Measurements from ENCODE around the gene BICD2. TPM values are rescaled to one million over a fixed set of nuclear protein-coding genes. Genes with fewer than 3 reads are reported as not detected.

The BICD2 gene
- total and polyA plus RNA-seq, 2 of the 13 experiments (the other 11 are each of a cell fraction or from before 2014, with no cell fraction given): 5.1 to 17.4 TPM

- Histone ChIP-seq H3K27ac (ENCODE audit: extremely low read length, insufficient read depth, low read length) (no peak overlapping the region), H3K4me3 (replicated peaks in 1 of 3; ENCODE audit: insufficient read depth in 1 of 3, low read depth in 2 of 3, low read length in 3 of 3) (no peak overlapping the region), H3K4me1 (ENCODE audit: insufficient read depth, low read length) (peaks cover 58% of the 10 kb centered on the region), H3K27me3 (ENCODE audit: control insufficient read depth in 1 of 2, insufficient read depth in 2 of 2, low read length in 2 of 2) (no peaks in the 10 kb centered on the region), H3K4me2 (ENCODE audit: low read depth, low read length) (no peak overlapping the region), H3K9ac (ENCODE audit: insufficient read depth, low read depth, low read length) (no peak overlapping the region), H2AFZ (ENCODE audit: low read length) (no peak overlapping the region), H3K9me3 (ENCODE audit: low read length) (no peaks in the 10 kb centered on the region), H3K79me2 (ENCODE audit: insufficient read depth, low read length) (peaks cover 75% of the 10 kb centered on the region), H3K36me3 (replicated peaks in 1 of 2; ENCODE audit: control insufficient read depth in 1 of 2, insufficient read depth in 2 of 2, low read length in 2 of 2) (no peaks in the 10 kb centered on the region), H4K20me1 (ENCODE audit: insufficient read depth, low read length) (no peaks in the 10 kb centered on the region; the same call in 1 of the 2 replicates)
- WGBS (ENCODE audit: low lambda C conversion rate): 100% methylated on average over 4 of the region's 4 CpGs
- no peak for ATAC-seq
- no TSS peak for BruUV-seq (replicated peaks)
- ChIA-PET POLR2A (no interaction called here), CTCF (ENCODE audit: low intra/inter-chr PET ratio, low total read pairs) (no interaction called here)
- TF ChIP-seq SRF (IDR thresholded peaks at IDR 0.05; ENCODE audit: low read depth, low read length) (no peak), TRIM22 (IDR thresholded peaks at IDR 0.05) (no peak), PRPF4 (IDR thresholded peaks at IDR 0.05; ENCODE audit: low read depth, low read length, poor library complexity, severe bottlenecking) (no peak), ZBTB43 (CRISPR knock-in tag; conservative IDR thresholded peaks at IDR 0.05) (no peak), GRHL1 (CRISPR knock-in tag; conservative IDR thresholded peaks at IDR 0.05) (no peak), POLR2AphosphoS5 (IDR thresholded peaks at IDR 0.05; ENCODE audit: low read depth, low read length) (no peak), UBTF (CRISPR knock-in tag; IDR thresholded peaks at IDR 0.05) (no peak), ZNF20 (CRISPR knock-in tag; IDR thresholded peaks at IDR 0.05) (no peak), MAFG (CRISPR knock-in tag; IDR thresholded peaks at IDR 0.05) (no peak), ZBTB2 (CRISPR knock-in tag; IDR thresholded peaks at IDR 0.05; ENCODE audit: low read depth) (no peak), ZNF713 (CRISPR knock-in tag; IDR thresholded peaks at IDR 0.05) (no peak), YEATS4 (CRISPR knock-in tag; IDR thresholded peaks at IDR 0.05; ENCODE audit: borderline replicate concordance) (no peak)
- no peak for DNase-seq (ENCODE audit: low spot score)
- FAIRE-seq: no peak
- intact Hi-C loops (cut with micrococcal nuclease; ENCODE audit: unreplicated experiment): no loop called here
- in situ Hi-C loops (cut with HindIII; ENCODE audit: extremely low pct_ligation_motif_present, low pct_unique_long_range_greater_than_20kb): no loop called here
Observed at GRCh38 chr9:92745331-92745730, 19.3 kb downstream of the BICD2 start.

All from HepG2 (cell line).